Esophagus muscularis mucosa (tissue), 4 donors: ENCODE results near the gene KLHL26.

ENCODE experiments used
- CTCF ChIP-seq, 3 experiments: fragments of 200-600 bp in 2 of 3; fragments of 450-650 bp in 1 of 3; sonication (generic) in 2 of 3; IDR thresholded peaks; one replicate each; pipeline ENCODE4 v1.5.1; 2017 to 2019; ENCODE audit warnings: antibody characterized with exemption in 3 of 3, mild to moderate bottlenecking in 2 of 3, moderate library complexity in 1 of 3
- EP300 ChIP-seq: sonication (generic); formaldehyde crosslinking; IDR thresholded peaks from one replicate; pipeline ENCODE4 v1.6.1; 2017; ENCODE audit warnings: antibody characterized with exemption
- POLR2A ChIP-seq: fragments of 450-650 bp; IDR thresholded peaks from one replicate; pipeline ENCODE4 v1.6.1; 2017; ENCODE audit warnings: antibody characterized with exemption, moderate library complexity, mild to moderate bottlenecking, low read depth
- POLR2AphosphoS5 ChIP-seq, 2 donors: sonication (generic); formaldehyde crosslinking; IDR thresholded peaks; one replicate each; pipeline ENCODE4 v1.6.1; 2017; ENCODE audit warnings: antibody characterized with exemption in 2 of 2

GRCh38 chr19:18608805-18609716 is 27.8 kb upstream of the KLHL26 start:
- TF ChIP-seq POLR2A, result no peak
- TF ChIP-seq CTCF (IDR thresholded peaks at IDR 0.05), result no peak
- no peak for TF ChIP-seq EP300
- TF ChIP-seq POLR2AphosphoS5 (IDR thresholded peaks at IDR 0.05), result no peak
